ENCODE data around the gene POLG2.

Gene POLG2

DNA sequence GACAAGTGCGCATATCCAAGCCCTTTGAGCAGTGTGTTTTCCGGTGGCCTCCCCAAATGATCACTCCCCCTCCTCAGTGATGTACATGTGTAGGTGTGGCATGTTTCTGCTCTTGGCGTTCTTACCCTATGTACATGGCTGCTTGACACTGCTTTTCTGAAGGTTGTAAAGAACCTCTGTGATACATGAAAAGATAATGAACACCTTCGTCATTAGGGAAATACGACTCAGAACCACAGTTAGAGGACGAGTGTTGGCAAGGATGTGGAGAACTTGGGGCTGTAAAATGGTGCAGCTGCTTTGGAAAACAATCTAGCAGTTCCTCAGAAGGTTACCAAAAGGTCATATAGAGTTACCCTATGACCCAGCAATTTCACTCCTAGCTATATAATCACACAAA, 38.5 kb upstream of the POLG2 start:
- H3K4me3 ChIP-seq (replicated peaks; ENCODE audit: low read depth, low read length) = no peak overlapping the region
- TF ChIP-seq, protein P1, sequence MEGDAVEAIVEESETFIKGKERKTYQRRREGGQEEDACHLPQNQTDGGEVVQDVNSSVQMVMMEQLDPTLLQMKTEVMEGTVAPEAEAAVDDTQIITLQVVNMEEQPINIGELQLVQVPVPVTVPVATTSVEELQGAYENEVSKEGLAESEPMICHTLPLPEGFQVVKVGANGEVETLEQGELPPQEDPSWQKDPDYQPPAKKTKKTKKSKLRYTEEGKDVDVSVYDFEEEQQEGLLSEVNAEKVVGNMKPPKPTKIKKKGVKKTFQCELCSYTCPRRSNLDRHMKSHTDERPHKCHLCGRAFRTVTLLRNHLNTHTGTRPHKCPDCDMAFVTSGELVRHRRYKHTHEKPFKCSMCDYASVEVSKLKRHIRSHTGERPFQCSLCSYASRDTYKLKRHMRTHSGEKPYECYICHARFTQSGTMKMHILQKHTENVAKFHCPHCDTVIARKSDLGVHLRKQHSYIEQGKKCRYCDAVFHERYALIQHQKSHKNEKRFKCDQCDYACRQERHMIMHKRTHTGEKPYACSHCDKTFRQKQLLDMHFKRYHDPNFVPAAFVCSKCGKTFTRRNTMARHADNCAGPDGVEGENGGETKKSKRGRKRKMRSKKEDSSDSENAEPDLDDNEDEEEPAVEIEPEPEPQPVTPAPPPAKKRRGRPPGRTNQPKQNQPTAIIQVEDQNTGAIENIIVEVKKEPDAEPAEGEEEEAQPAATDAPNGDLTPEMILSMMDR (IDR thresholded peaks at IDR 0.05; ENCODE audit: low read length, missing control alignments) = no peak
- DNase-seq (ENCODE audit: low read depth) = no peak

DNA sequence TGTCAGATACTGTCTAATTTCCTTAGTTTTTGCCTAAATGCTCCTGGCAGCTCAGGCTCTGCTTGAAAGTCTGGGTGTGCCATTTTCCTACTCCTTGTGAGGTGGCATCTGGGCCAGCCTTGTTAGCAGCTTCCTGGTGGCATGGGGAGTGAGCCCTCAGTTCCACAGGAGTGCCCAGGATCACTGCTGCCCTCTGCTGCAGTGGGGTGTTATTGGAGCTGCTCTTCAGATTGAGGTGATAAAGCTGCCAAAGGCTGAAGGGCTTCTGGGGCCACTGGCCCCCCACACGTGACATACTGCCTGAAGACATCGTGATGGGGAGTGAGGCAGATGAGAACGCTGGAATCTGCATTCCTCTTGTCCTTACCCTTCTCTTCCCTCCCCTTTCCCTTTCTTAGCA, 37.3 kb upstream of the POLG2 start:
- H3K4me3 ChIP-seq (replicated peaks; ENCODE audit: low read depth, low read length) = no peak overlapping the region
- TF ChIP-seq, protein P1 (IDR thresholded peaks at IDR 0.05; ENCODE audit: low read length, missing control alignments) = peak; percentile 16
- no peak for DNase-seq (ENCODE audit: low read depth)

DNA sequence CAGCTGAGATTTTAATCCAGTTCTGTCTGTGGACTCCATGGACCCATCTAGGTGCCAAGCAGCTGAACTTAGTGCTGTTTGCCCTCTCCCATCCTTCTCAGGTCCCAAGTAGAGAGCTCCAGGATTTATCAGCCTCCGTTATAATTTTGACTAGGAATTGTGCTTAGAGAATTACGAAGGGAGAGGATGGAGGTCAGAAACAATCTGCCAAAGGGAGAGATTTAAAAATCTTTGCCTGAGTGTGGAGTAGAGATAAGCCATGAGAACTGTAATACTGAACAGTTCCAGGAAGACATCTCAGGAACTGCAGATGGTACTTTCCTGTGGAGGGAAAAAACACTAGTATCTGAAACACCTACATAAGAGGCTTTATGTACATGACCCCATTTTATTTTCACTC, 36.9 kb upstream of the POLG2 start:
- H3K4me3 ChIP-seq (replicated peaks; ENCODE audit: low read depth, low read length) = no peak overlapping the region
- DNase-seq (ENCODE audit: low read depth) = no peak
- TF ChIP-seq, protein P1 (IDR thresholded peaks at IDR 0.05; ENCODE audit: low read length, missing control alignments) = no peak

DNA sequence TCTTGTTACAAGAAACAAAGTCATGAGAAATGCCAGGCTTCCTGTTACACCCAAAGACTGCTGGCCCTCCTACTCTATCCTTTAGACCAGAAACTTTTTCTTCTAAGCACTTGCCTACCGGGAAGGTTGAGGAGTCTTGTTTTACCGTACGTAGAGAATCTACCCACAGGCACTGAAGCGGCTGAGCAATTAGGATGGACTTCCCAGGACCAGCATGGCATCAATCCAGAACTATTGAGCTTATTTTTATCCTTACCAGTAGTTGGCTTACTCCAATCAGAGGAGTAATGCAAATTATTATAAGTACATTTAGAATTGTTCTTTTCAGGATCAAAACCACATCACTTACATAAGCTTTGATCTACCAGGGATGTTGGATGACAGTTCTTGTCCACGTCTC, 35.6 kb upstream of the POLG2 start:
- DNase-seq (ENCODE audit: low read depth) = no peak
- TF ChIP-seq, protein P1 (IDR thresholded peaks at IDR 0.05; ENCODE audit: low read length, missing control alignments) = no peak
- H3K4me3 ChIP-seq (replicated peaks; ENCODE audit: low read depth, low read length) = no peak overlapping the region

DNA sequence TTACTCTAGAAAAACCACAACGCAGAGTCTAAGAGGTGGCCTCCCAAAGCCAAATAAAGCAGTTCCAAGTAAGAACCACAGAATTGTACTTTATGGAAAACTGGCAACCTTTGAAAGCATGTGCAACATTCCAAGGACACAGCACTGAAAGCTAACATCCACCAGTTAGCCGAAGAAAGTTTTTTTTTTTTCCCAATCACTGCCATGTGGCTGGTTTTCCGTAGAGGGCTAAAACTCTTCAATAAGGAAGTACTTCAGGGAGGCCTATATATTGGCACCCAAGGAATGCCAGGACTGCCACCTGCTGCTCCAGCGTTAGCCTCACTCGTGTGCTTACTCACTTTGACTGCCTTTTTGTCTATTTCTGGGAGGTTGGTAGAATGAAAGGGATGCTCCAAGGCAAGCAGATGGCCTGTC, 35.1 kb upstream of the POLG2 start:
- TF ChIP-seq, protein P1 (IDR thresholded peaks at IDR 0.05; ENCODE audit: low read length, missing control alignments) = no peak
- no peak for DNase-seq (ENCODE audit: low read depth)
- no peak overlapping the region for H3K4me3 ChIP-seq (replicated peaks; ENCODE audit: low read depth, low read length)

DNA sequence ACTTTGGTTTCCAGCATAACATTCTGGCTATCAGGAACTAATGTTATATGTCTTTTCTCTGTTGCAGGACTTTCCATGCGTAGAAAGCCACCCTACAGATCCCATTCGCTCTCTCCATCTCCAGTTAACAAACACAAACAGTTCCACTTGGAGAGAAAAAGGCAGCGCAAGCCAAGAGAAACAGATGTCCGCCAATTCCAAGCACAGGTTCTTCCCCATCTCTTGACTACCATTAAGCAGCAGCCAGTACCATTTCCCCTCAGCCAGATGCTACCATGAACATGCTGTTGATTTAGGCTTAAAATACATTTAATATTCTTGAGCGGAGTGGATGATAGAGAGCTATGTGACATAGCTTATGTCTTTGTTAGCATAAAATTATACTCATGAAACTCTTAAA, 32.4 kb upstream of the POLG2 start:
- H3K4me3 ChIP-seq (replicated peaks; ENCODE audit: low read depth, low read length) = no peak overlapping the region
- DNase-seq (ENCODE audit: low read depth) = no peak
- TF ChIP-seq, protein P1 (IDR thresholded peaks at IDR 0.05; ENCODE audit: low read length, missing control alignments) = no peak

DNA sequence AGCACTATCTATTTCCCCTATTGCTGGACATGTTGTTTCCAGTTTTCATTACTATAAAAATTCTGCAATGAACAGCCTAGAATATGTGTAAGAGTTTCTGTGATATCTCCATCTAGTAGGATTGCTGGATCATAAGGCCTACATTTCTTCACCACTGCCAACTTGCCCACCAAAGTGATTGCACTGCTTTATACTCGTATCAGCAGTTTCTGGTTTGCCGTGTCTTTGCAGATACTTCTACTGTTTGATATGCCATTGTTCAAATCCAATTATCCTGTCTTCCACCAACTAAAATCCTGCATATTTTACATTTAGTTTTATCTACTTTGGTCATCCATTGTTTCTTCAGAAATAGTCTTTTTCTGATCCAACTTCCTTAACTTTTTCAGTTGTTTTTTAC, 31.1 kb upstream of the POLG2 start:
- TF ChIP-seq, protein P1 (IDR thresholded peaks at IDR 0.05; ENCODE audit: low read length, missing control alignments) = no peak
- no peak for DNase-seq (ENCODE audit: low read depth)

More for the DNA sequence above, 31.1 kb upstream of the POLG2 start:
- H3K4me3 ChIP-seq (replicated peaks; ENCODE audit: low read depth, low read length) = no peak overlapping the region

Data from fibroblast of pulmonary artery (primary cell).